ENCODE measurements around the gene MPV17L2.

Gene MPV17L2

DNA sequence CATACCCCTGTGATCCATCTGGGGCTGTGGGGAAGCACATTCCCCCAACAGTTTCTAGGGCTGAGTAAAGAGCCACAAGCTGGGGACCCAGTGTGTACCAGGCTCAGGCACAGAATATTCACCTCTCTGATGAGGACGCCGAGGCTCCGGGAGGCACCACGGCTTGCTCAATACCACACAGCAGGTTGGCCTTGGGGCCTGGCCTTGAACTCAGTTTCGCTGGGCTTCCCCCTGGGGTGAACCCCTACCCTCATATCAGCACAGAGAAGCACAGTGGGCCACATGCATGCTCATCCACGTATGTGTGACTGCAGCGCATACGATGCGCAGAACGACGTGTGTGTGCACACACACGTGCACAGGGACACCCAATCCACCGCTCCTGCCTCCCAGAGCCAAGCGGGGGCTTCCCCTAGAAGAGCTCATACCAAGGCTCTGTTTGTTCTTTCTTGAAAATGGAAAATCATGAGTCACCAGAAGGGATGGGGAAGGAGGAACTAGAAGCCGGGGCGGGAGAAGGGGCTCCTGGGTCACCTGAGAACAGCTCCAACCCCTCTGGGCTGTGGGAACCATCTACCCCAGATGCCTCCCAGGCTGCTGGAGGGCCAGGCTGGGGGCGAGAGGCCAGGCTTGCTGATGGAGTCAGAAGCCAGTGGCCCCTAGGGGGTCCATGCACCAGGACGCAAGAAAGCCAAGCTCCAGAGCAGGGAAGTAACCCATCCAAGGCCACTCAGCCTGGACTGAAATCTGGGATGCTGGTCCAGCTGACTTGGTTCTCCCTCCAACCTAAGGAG is 38.1 kb downstream of the MPV17L2 start:
- in situ Hi-C loops (cut with MboI; ENCODE audit: low sequenced_read_pairs), result no loop called here

DNA sequence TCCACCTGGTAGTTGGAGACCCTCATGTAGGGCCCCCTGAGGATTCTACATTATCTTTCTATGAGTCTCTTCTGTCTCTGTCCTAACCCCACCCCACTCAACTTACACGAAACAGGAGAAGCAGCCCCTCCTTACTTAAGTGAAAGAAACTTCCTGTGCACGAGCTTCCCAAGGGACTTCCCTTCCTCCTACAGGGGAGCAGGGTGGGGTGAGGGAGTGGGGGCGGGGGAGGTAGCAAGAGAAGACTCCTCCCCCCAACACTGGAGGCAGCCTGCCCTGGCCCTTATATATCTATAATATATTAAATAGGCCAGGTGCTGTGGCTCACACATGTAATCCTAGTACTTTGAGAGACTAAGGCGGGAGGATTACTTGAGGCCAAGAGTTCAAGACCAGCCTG is 38.8 kb downstream of the MPV17L2 start:
- in situ Hi-C loops (cut with MboI; ENCODE audit: low sequenced_read_pairs), result no loop called here

DNA sequence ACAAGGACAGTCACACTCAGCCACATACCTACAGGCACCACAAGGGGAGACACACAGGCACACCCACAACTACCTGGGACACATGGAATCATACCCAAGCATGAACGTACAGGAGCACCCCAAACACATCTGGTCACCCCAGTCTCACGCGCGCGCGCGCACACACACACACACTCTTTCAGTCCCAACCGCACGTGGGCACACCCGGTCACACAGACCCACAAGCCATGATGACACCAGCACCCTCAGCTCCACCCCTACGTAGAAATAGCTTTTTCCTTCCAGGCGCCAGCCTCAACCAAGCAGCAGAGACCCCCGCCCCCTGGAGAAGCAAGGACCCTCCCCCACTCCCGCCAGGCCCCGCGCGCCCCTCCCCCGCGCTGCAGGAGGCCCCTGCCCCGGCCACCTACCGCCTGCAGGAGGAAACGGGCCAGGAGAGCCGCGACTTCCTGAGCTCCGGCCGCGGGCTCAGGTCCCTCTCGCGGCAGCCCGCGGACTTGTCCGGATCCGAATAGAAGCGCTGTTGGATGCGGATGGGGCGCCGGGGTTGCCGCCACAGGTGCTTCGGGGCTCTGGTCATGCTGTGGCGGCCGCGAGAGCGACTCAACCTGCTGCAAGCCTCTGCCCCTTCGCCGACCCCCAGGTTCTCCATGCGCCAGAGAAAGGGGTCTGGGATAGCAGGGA is 39.7 kb downstream of the MPV17L2 start:
- in situ Hi-C loops (cut with MboI; ENCODE audit: low sequenced_read_pairs), result no loop called here

DNA sequence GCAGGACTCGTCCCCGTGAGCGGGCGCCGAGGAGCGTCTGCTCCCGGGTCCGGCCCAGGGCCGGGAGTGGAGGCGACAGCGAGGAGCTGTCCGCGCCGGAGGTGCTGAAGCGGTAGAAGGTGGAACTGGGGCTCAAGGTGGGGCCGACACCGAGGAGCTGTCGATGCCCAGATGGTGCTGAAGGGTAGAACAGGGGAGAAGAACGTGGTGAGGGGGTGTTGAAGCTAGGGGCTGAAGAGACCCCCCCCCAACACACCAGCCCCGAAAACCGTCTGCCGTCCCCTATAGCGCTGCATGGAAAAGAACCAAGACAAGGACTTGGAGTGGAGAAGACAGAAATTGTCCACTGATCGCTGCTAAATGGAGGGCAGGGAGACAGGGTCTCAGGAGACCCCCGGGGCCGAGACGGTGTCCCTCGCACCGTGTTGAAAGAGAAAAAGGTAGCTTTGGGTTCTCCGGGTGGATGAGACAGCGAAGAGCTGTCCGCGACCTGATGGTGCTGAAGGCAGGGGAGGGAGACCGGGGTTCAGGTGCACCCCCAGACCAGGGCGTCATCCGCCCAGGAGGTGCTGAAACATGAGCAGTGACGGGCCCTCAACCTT is 40.3 kb downstream of the MPV17L2 start:
- in situ Hi-C loops (cut with MboI; ENCODE audit: low sequenced_read_pairs), result no loop called here

DNA sequence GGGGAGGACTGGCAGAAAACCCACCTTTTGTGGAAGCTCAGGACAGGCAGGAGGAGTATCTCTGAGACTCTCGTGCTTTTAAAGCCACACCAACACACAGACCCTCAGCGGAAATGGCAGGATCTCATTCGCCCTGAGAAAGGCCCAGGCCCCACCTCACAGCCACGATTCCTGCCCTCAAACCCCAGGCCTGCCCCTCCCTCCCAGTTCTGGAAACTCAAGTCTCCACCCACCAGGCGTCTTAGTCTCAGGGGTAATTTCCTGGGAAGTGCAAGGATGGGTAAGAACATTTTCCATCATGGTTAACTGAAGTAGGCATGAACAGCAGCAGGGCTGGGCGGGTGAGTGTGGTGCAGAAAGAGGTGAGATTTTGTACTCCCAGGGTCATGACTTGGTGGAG is 41.2 kb downstream of the MPV17L2 start:
- in situ Hi-C loops (cut with MboI; ENCODE audit: low sequenced_read_pairs), result no loop called here

DNA sequence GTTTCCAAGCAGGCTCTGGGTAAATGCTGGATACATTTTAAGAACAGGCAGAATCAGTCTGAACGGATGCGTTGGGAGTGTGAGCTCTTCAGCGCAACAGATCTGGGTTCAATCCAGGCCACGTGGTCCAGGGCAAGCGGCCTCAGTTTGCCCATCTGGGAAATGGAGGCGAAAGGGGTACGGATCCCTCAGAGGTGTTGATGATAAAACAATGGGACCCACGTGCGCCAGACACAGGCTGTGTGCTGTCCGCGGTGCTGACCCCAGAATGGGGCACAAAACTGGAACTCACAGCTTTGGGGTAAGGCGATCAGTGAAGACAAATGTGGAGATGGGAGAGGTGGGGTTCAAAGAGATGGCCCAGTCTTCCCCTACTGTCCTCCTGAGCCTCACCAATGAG is 46.3 kb downstream of the MPV17L2 start:
- in situ Hi-C loops (cut with MboI; ENCODE audit: low sequenced_read_pairs), result no loop called here

DNA sequence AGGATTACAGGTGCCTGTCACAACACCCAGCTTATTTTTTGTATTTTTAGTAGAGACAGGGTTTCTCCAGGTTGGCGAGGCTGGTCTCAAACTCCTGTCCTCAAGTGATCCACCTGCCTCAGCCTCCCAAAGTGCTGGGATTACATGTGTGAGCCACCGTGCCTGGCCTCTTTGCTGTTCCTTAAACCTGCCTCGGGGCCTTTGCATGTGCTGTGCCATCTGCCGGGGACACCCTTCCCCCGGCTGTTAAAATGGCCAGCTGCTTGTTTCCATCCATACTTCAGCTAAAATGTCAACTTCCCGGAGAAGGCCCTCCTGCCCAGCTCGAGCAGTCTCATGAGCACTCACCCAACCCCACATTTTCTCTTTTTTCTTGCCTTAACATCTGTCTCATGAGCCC is 52.3 kb downstream of the MPV17L2 start:
- in situ Hi-C loops (cut with MboI; ENCODE audit: low sequenced_read_pairs), result no loop called here
